ENCODE measurements around the gene LRCH4.

GRCh38 chr7:100538348-100538653 lies 47.6 kb downstream of the LRCH4 start:
- TF ChIP-seq FOXM1 (IDR thresholded peaks at IDR 0.05; ENCODE audit: borderline replicate concordance, low read depth) (no peak), EP300 (IDR thresholded peaks at IDR 0.05; ENCODE audit: borderline replicate concordance) (no peak), EGR1 (IDR thresholded peaks at IDR 0.05) (no peak), YY1 (IDR thresholded peaks at IDR 0.05; ENCODE audit: low read depth) (no peak), ZBTB7A (IDR thresholded peaks at IDR 0.05; ENCODE audit: low read depth) (no peak), MAX (IDR thresholded peaks at IDR 0.05) (no peak), NFIC (IDR thresholded peaks at IDR 0.05) (no peak), TAF1 (IDR thresholded peaks at IDR 0.05; ENCODE audit: low read depth) (no peak), RAD21 (IDR thresholded peaks at IDR 0.05; ENCODE audit: low read depth) (no peak), REST (IDR thresholded peaks at IDR 0.05; ENCODE audit: low read depth) (no peak), TEAD4 (IDR thresholded peaks at IDR 0.05) (no peak)
